GM12892 (cell line): ENCODE measurements around the gene KCNH1.

Experiments
- POLR2A ChIP-seq: IDR thresholded peaks from 2 replicates; pipeline ENCODE4 v1.6.1; 2011; ENCODE audit warnings: low read depth, low read length, control low read depth
- POLR2AphosphoS5 ChIP-seq: IDR thresholded peaks from 2 replicates; pipeline ENCODE4 v1.6.1; 2011; ENCODE audit warnings: low read depth, low read length, control low read depth
- TAF1 ChIP-seq: IDR thresholded peaks from 2 replicates; pipeline ENCODE4 v1.6.1; 2011; ENCODE audit warnings: low read depth, mild to moderate bottlenecking, control low read depth, low read length, borderline replicate concordance

DNA sequence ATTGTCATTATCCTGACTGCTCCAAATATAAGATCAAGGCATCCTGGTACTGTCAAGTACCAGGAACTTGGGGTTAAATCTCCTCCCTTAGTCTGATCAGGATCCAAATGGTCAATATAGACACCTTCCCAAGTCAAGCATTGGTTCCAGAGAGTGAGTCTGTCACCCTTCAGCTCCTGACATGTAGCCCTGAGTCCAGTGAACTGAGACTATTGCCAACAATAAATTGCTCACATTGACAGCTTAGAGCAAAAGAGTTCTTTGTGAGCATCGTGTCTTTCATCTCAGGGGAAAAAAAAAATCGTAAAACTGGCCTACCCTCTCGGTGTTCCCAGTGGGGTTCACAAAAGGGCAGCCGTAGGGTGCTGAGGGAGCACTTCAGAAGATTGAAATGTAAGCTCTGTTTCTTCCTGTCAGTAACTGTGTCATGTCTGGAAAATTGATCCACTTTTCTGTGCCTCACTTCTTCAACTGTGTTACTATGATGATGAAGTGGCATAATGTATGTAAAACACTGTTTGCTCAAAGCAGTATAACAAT is 228.5 kb downstream of the KCNH1 start:
- TF ChIP-seq POLR2A = no peak
- no peak for TF ChIP-seq POLR2AphosphoS5
- no peak for TF ChIP-seq TAF1
